Omental fat pad (tissue), 4 donors: ENCODE results near the gene ASMTL. TPM values are rescaled to one million over a fixed set of nuclear protein-coding genes. Genes with fewer than 3 reads are reported as not detected.

Experiments
- ATAC-seq: fragments of 150-250 bp; one replicate; pipeline ENCODE4 v1.9.1; 2016; ENCODE audit warnings: mild to moderate bottlenecking, moderate library complexity; ENCODE audit not compliant: low FRiP score
- DNase-seq: peaks from one replicate; pipeline ENCODE4 v3.0.0-alpha.2; 2019; ENCODE audit warnings: low spot score
- CTCF ChIP-seq, 3 donors: fragments of 450-650 bp; IDR thresholded peaks; one replicate each; pipeline ENCODE4 v1.5.1; 2016 to 2017; ENCODE audit warnings: antibody characterized with exemption in 3 of 3, mild to moderate bottlenecking in 3 of 3, moderate library complexity in 2 of 3
- total RNA-seq, 4 donors: library from RNA; depleted of rRNA; stranded (reverse); fragments of >200 nt; gene quantifications; one replicate each; pipeline ENCODE4 v1.1.0, GENCODE V29; 2016

Gene ASMTL
- total RNA-seq, 4 donors from 2014 or later, result 17.9 to 27.3 (median 21.8) TPM

DNA sequence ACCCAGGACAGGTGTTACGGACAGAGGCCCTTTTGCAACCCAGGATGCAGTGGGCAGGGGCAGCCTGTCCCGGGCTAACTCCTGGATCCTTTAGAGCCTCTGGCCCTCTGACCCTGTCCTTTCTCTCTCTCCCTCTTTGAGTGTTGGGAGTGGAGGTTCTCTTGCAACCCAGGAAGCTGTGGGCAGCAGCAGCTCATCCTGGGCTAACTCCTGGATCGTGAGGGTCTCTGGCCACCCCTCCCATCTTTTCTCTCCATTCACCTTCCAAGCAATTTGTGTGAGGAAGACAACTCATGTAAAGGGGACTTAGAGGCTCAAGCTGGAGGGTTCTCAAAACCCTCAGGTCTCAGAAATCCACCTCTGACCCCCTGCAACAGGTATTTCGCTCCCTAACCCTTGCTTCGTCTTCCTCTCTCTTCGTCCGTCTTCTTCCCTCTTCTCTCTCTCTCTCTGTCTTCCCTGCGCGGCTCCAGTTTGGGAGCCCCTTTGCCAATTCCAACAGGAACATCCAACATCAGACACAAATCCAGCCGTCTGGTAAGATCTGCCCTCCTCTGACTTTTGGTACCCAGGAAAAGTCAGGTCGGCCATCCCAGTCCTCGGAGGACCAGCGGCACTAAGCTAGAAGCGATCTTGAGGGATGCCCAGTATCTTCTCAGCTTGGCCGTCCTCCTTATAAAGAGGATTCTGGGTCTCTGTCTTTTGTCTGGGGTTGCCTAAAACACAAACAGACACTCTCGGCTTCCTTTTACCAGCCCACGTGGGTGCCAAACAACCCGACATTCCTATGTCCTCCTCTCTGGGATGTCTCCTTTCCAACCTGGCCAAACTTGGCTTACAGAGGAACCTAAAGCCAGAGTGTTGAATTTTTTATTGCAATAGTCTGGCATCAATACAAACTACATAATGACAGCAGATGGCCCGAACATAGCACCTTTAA is 7.9 kb downstream of the ASMTL start:
- DNase-seq, result no peak
- no peak for TF ChIP-seq CTCF (IDR thresholded peaks at IDR 0.05)
- no peak for ATAC-seq

- ATAC-seq, result no peak
- no peak for DNase-seq
- no peak for TF ChIP-seq CTCF (IDR thresholded peaks at IDR 0.05)
Observed at GRCh38 chrX:1443496-1444075, 9.1 kb downstream of the ASMTL start.

GRCh38 chrX:1442724-1443367 is 9.9 kb downstream of the ASMTL start:
- ATAC-seq, result no peak
- no peak for TF ChIP-seq CTCF (IDR thresholded peaks at IDR 0.05)
- no peak for DNase-seq

GRCh38 chrX:1442016-1442665 is 10.6 kb downstream of the ASMTL start:
- DNase-seq (no peak), ATAC-seq (no peak)
- TF ChIP-seq CTCF (IDR thresholded peaks at IDR 0.05), result no peak

- TF ChIP-seq CTCF (IDR thresholded peaks at IDR 0.05), result no peak
- ATAC-seq (no peak), DNase-seq (no peak)
Observed at GRCh38 chrX:1440506-1440905, 12.2 kb downstream of the ASMTL start.

GRCh38 chrX:1435241-1435895 is 17.3 kb downstream of the ASMTL start:
- DNase-seq (no peak), ATAC-seq (no peak)
- no peak for TF ChIP-seq CTCF (IDR thresholded peaks at IDR 0.05)
